ENCODE data around the gene THEMIS2. TPM values are rescaled to one million over a fixed set of nuclear protein-coding genes. Genes with fewer than 3 reads are reported as not detected.

THEMIS2 gene
- total RNA-seq, 2 experiments from 2014 or later, result 20.2 to 21.6 TPM

DNA sequence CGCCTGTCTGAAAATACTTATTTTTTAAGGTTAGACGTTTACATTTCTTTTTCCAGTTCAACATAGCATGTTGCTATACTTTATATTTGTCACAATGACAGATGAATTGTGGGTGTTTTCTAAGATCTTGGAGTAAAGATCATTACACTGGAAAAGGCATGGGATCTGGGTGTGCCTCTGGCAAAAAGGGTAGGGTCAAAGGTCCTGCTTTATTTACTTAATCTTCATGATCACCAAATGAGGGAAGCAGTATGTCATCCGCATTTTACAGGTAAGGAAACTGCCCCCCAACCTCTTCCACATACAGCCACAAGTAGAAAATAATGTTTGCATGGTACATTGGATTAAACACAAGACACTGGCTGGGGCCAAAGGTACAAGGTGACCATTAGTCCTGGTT lies 49.9 kb downstream of the THEMIS2 start:
- intact Hi-C loops (cut with DNase I, micrococcal nuclease), result no loop called here
- H3K9me3 Mint-ChIP-seq, result no peaks in the 10 kb centered on the region
- ATAC-seq (ENCODE audit: poor library complexity), result no peak
- POLR2A ChIA-PET, result no interaction called here
- Histone ChIP-seq H3K27ac (ENCODE audit: low read depth in 1 of 2, low read length in 2 of 2) (no peak overlapping the region), H3K4me3 (ENCODE audit: low read length) (no peak overlapping the region), H3K36me3 (ENCODE audit: insufficient read depth, low read length) (no peaks in the 10 kb centered on the region), H3K27me3 (ENCODE audit: control insufficient read depth in 1 of 2, insufficient read depth in 2 of 2, low read length in 2 of 2) (no peaks in the 10 kb centered on the region), H3K9me3 (ENCODE audit: control insufficient read depth in 1 of 2, insufficient read depth in 1 of 2, low read length in 2 of 2) (no peaks in the 10 kb centered on the region), H3K4me1 (ENCODE audit: insufficient read depth, low read length) (no peaks in the 10 kb centered on the region)
- CTCF ChIA-PET, result no interaction called here
- H3K27me3 Mint-ChIP-seq, result no peaks in the 10 kb centered on the region
- TF ChIP-seq, protein P1, sequence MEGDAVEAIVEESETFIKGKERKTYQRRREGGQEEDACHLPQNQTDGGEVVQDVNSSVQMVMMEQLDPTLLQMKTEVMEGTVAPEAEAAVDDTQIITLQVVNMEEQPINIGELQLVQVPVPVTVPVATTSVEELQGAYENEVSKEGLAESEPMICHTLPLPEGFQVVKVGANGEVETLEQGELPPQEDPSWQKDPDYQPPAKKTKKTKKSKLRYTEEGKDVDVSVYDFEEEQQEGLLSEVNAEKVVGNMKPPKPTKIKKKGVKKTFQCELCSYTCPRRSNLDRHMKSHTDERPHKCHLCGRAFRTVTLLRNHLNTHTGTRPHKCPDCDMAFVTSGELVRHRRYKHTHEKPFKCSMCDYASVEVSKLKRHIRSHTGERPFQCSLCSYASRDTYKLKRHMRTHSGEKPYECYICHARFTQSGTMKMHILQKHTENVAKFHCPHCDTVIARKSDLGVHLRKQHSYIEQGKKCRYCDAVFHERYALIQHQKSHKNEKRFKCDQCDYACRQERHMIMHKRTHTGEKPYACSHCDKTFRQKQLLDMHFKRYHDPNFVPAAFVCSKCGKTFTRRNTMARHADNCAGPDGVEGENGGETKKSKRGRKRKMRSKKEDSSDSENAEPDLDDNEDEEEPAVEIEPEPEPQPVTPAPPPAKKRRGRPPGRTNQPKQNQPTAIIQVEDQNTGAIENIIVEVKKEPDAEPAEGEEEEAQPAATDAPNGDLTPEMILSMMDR (IDR thresholded peaks at IDR 0.05), result no peak
- no peaks in the 10 kb centered on the region for H3K36me3 Mint-ChIP-seq (ENCODE audit: low read depth)
- no peak overlapping the region for H3K27ac Mint-ChIP-seq
- DNase-seq, result no peak
- H3K4me3 Mint-ChIP-seq, result no peak overlapping the region
- no peaks in the 10 kb centered on the region for H3K4me1 Mint-ChIP-seq (ENCODE audit: low read depth)

DNA sequence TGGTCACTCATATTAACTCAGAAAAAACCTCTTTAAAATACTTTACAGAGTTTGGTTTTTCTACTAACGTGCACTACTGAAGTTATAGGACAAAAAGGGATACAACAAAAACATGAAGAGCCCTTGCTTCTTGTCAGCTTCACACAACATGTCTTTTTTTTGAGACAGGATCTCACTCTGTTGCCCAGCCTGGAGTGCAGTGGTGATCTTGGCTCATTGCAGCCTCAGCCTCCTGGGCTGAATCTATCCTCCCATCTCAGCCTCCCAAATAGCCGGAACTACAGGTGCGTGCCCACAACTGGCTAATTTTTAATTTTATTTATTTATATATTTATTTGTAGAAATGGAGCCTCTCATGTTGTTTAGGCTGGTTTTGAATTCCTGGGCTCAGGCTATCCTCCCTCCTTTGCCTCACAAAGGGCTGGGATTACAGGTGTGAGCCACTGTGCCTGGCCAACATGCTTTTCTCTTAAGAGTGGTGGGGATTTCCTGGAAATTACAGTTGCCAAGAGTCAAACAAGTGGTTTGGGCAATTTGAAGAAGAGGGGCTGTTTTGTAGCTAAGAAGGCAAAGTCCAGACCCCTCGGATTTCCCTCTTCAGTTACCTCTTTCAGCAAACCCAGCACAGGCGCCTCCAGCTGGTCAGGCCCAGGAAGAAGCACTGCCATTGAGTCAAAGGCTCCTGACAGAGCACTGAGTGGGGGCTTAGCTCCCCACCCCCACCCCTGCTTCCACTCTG lies 56.0 kb downstream of the THEMIS2 start:
- ATAC-seq (ENCODE audit: poor library complexity), result no peak
- DNase-seq, result no peak

DNA sequence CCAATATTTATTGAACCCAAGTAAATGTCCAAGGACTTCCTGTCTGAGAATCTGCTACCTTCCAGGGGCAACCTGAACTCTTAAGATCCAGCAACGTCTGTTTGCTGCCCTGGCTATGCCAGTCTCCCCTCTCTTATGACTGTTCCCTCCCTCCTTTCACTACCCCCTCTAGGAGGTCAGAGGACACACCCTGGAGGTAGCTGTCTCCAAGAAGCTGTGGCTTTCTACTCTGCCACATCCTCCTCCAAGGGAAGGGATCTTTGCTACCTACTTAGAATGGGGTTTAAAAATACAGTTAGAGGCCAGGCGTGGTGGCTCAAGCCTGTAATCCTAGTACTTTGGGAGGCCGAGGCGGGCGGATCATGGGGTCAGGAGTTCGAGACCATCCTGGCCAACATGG lies 58.8 kb downstream of the THEMIS2 start:
- peaks cover 24% of the 10 kb centered on the region for H3K27me3 Mint-ChIP-seq
- TF ChIP-seq, protein P1 (IDR thresholded peaks at IDR 0.05), result no peak
- ATAC-seq (ENCODE audit: poor library complexity) (no peak), DNase-seq (no peak)
- H3K36me3 Mint-ChIP-seq (ENCODE audit: low read depth), result no peaks in the 10 kb centered on the region
- Histone ChIP-seq H3K27ac (ENCODE audit: low read depth in 1 of 2, low read length in 2 of 2) (no peak overlapping the region), H3K9me3 (ENCODE audit: control insufficient read depth in 1 of 2, insufficient read depth in 1 of 2, low read length in 2 of 2) (no peaks in the 10 kb centered on the region), H3K36me3 (ENCODE audit: insufficient read depth, low read length) (no peaks in the 10 kb centered on the region), H3K4me3 (ENCODE audit: low read length) (no peak overlapping the region), H3K4me1 (ENCODE audit: insufficient read depth, low read length) (peaks cover 9% of the 10 kb centered on the region), H3K27me3 (ENCODE audit: control insufficient read depth in 1 of 2, insufficient read depth in 2 of 2, low read length in 2 of 2) (peaks cover 0 to 9% of the 10 kb centered on the region in 2 experiments)
- no peaks in the 10 kb centered on the region for H3K9me3 Mint-ChIP-seq
- H3K27ac Mint-ChIP-seq, result no peak overlapping the region
- peaks cover 9% of the 10 kb centered on the region for H3K4me1 Mint-ChIP-seq (ENCODE audit: low read depth)
- intact Hi-C loops (cut with DNase I, micrococcal nuclease), result no loop called here
- ChIA-PET POLR2A (no interaction called here), CTCF (interaction anchor here (0.9 kb wide), 1 partner anchor 29 kb away, joined by 3 read pairs; no protein-coding TSS in a partner anchor)
- H3K4me3 Mint-ChIP-seq, result no peak overlapping the region

More for the DNA sequence above, 56.0 kb downstream of the THEMIS2 start:
- no peak overlapping the region for H3K27ac ChIP-seq (ENCODE audit: low read depth in 1 of 2, low read length in 2 of 2)
- TF ChIP-seq, protein P1 (IDR thresholded peaks at IDR 0.05), result no peak
- Mint-ChIP-seq H3K27me3 (peaks cover 7% of the 10 kb centered on the region), H3K27ac (no peak overlapping the region), H3K4me1 (ENCODE audit: low read depth) (no peaks in the 10 kb centered on the region), H3K9me3 (no peaks in the 10 kb centered on the region), H3K4me3 (no peak overlapping the region), H3K36me3 (ENCODE audit: low read depth) (no peaks in the 10 kb centered on the region)
- no peaks in the 10 kb centered on the region for H3K4me1 ChIP-seq (ENCODE audit: insufficient read depth, low read length)
- no peaks in the 10 kb centered on the region for H3K9me3 ChIP-seq (ENCODE audit: control insufficient read depth in 1 of 2, insufficient read depth in 1 of 2, low read length in 2 of 2)
- CTCF ChIA-PET, result no interaction called here
- no peaks in the 10 kb centered on the region for H3K27me3 ChIP-seq (ENCODE audit: control insufficient read depth in 1 of 2, insufficient read depth in 2 of 2, low read length in 2 of 2)
- no peaks in the 10 kb centered on the region for H3K36me3 ChIP-seq (ENCODE audit: insufficient read depth, low read length)
- intact Hi-C loops (cut with DNase I, micrococcal nuclease), result no loop called here
- POLR2A ChIA-PET, result no interaction called here
- no peak overlapping the region for H3K4me3 ChIP-seq (ENCODE audit: low read length)

Measured in CD4-positive, alpha-beta T cell (primary cell).